HCT116 (cell line): Measurements from ENCODE around the gene FLOT1. TPM values are rescaled to one million over a fixed set of nuclear protein-coding genes. Genes with fewer than 3 reads are reported as not detected.

Experiments
- ATAC-seq: fragments of 200-7000 bp; cut with Tn5 transposase; 2 replicates; pipeline ENCODE4 v1.9.1; 2020; ENCODE audit warnings: mild to moderate bottlenecking, moderate library complexity
- BruUV-seq: library from RNA; stranded (reverse); fragments of 400-500 nt; replicated peaks from 2 replicates; lab custom pipeline; 2021; lab: Mats Ljungman, UMichigan
- CTCF ChIA-PET: fragments of 300-600 bp; sonication (Branson Sonifier 250); formaldehyde crosslinking; loops from one replicate; lab custom pipeline; 2021; ENCODE audit warnings: antibody characterized with exemption; lab: Charles Lee
- POLR2A ChIA-PET: fragments of 300-600, 350-600 bp; sonication (Branson Sonifier 250); formaldehyde crosslinking; loops from one replicate; lab custom pipeline; 2021; ENCODE audit warnings: antibody characterized with exemption; lab: Charles Lee
- RAD21 ChIA-PET, 2 experiments: fragments of 300-600 bp; sonication (Branson Sonifier 250); formaldehyde crosslinking; loops; one replicate each; lab custom pipeline; 2023; ENCODE audit warnings: low total read pairs in 2 of 2; ENCODE audit not compliant: uncharacterized antibody in 2 of 2, unreplicated experiment in 2 of 2, low non-redundant PET in 1 of 2; lab: Charles Lee
- DNase-seq: peaks from one replicate; pipeline ENCODE4 v3.0.0-alpha.2; 2010; ENCODE audit warnings: low read depth, low spot score
- H2AFZ ChIP-seq: fragments of 200-600 bp; shearing (Covaris generic), sonication (generic); 2 replicates; pipeline ENCODE4 v1.6.1; 2017; ENCODE audit warnings: low read depth, mixed run types, mixed read lengths, antibody characterized with exemption, low read length; ENCODE audit not compliant: poor library complexity, severe bottlenecking
- H3K27ac ChIP-seq: 2 replicates; pipeline ENCODE4 v1.5.1; 2012; ENCODE audit warnings: low read depth, low read length
- H3K27me3 ChIP-seq: fragments of 200-600 bp; sonication (generic); 2 replicates; pipeline ENCODE4 v1.6.1; 2016; ENCODE audit warnings: mixed run types, low read length, mixed read lengths; ENCODE audit not compliant: insufficient read depth
- H3K36me3 ChIP-seq, 2 experiments: fragments of 200-500 bp in 1 of 2; fragments of 200-600 bp in 1 of 2; sonication (Bioruptor generic) in 1 of 2; sonication (generic) in 1 of 2; 2 replicates each; pipeline versions ENCODE4 v1.5.1 to v1.6.1; 2014 to 2016; ENCODE audit warnings: low read length in 2 of 2, inconsistent platforms in 1 of 2, mixed read lengths in 1 of 2, mixed run types in 1 of 2; ENCODE audit not compliant: insufficient read depth in 2 of 2, control insufficient read depth in 1 of 2
- H3K4me1 ChIP-seq, 2 experiments: fragments of 200-600 bp in 1 of 2; sonication (generic) in 1 of 2; 2 replicates each; pipeline versions ENCODE4 v1.5.1 to v1.6.1; 2012 to 2017; ENCODE audit warnings: low read length in 2 of 2, inconsistent platforms in 1 of 2, mild to moderate bottlenecking in 1 of 2, mixed read lengths in 1 of 2, mixed run types in 1 of 2, moderate library complexity in 1 of 2; ENCODE audit not compliant: insufficient read depth in 2 of 2, control insufficient read depth in 1 of 2
- H3K4me2 ChIP-seq: fragments of 200-600 bp; sonication (generic); 2 replicates; pipeline ENCODE4 v1.6.1; 2017; ENCODE audit warnings: mixed run types, low read length, mixed read lengths
- H3K4me3 ChIP-seq, 2 experiments: fragments of 200-600 bp in 1 of 2; sonication (generic) in 1 of 2; replicated peaks in 1 of 2; 2 replicates each; pipeline ENCODE4 v1.5.1; 2011 to 2016; ENCODE audit warnings: low read length in 2 of 2, control low read depth in 1 of 2, low read depth in 1 of 2, mild to moderate bottlenecking in 1 of 2, mixed read lengths in 1 of 2, mixed run types in 1 of 2
- H3K79me2 ChIP-seq: fragments of 200-600 bp; sonication (generic); 2 replicates; pipeline ENCODE4 v1.6.1; 2017; ENCODE audit warnings: mild to moderate bottlenecking, mixed run types, low read length, moderate library complexity, mixed read lengths; ENCODE audit not compliant: insufficient read depth
- H3K9ac ChIP-seq: fragments of 200-600 bp; sonication (generic); 2 replicates; pipeline ENCODE4 v1.6.1; 2016; ENCODE audit warnings: low read length, mixed read lengths
- H3K9me2 ChIP-seq: fragments of 200-600 bp; sonication (generic), shearing (Covaris generic); 2 replicates; pipeline ENCODE4 v1.6.1; 2017; ENCODE audit warnings: mixed run types, mild to moderate bottlenecking, moderate library complexity; ENCODE audit not compliant: insufficient read depth
- H3K9me3 ChIP-seq, 2 experiments: fragments of 200-500 bp in 1 of 2; fragments of 200-600 bp in 1 of 2; sonication (Bioruptor generic) in 1 of 2; sonication (generic) in 1 of 2; 2 replicates each; pipeline ENCODE4 v1.6.1; 2014 to 2017; ENCODE audit warnings: low read length in 2 of 2, mixed read lengths in 2 of 2, inconsistent platforms in 1 of 2, low read depth in 1 of 2, mild to moderate bottlenecking in 1 of 2, mixed run types in 1 of 2, moderate library complexity in 1 of 2; ENCODE audit not compliant: control insufficient read depth in 1 of 2, insufficient read depth in 1 of 2
- H4K20me1 ChIP-seq: fragments of 200-600 bp; sonication (generic), shearing (Covaris generic); 2 replicates; pipeline ENCODE4 v1.6.1; 2017; ENCODE audit warnings: mixed run types, mild to moderate bottlenecking, moderate library complexity; ENCODE audit not compliant: insufficient read depth
- CBX3 ChIP-seq: IDR thresholded peaks from 2 replicates; pipeline ENCODE4 v1.6.1; 2012; ENCODE audit warnings: low read depth
- CTCF ChIP-seq, 3 experiments: fragments of 200-600 bp in 1 of 3; sonication (generic) in 1 of 3; IDR thresholded peaks in 2 of 3; conservative IDR thresholded peaks in 1 of 3; 2 replicates each; pipeline ENCODE4 v1.5.1; 2012 to 2017; ENCODE audit warnings: low read depth in 2 of 3, low read length in 2 of 3, antibody characterized with exemption in 1 of 3, borderline replicate concordance in 1 of 3, control low read depth in 1 of 3, mild to moderate bottlenecking in 1 of 3, mixed read lengths in 1 of 3, mixed run types in 1 of 3, moderate library complexity in 1 of 3; ENCODE audit not compliant: insufficient read depth in 1 of 3
- EGR1 ChIP-seq: IDR thresholded peaks from 2 replicates; pipeline ENCODE4 v1.6.1; 2012; ENCODE audit warnings: low read depth
- ELF1 ChIP-seq: IDR thresholded peaks from 2 replicates; pipeline ENCODE4 v1.6.1; 2012; ENCODE audit warnings: low read depth, borderline replicate concordance
- EZH2 ChIP-seq: fragments of 200-600 bp; sonication (generic); IDR thresholded peaks from 2 replicates; pipeline ENCODE4 v1.6.1; 2017; ENCODE audit warnings: antibody characterized with exemption, mixed run types
- FOSL1 ChIP-seq: IDR thresholded peaks from 2 replicates; pipeline ENCODE4 v1.6.1; 2012; ENCODE audit warnings: low read depth
- JUND ChIP-seq: IDR thresholded peaks from 2 replicates; pipeline ENCODE4 v1.6.1; 2012
- MAX ChIP-seq: IDR thresholded peaks from 2 replicates; pipeline ENCODE4 v1.6.1; 2012
- POLR2AphosphoS5 ChIP-seq: IDR thresholded peaks from 2 replicates; pipeline ENCODE4 v1.6.1; 2011; ENCODE audit warnings: mild to moderate bottlenecking, low read depth, low read length, moderate library complexity
- RAD21 ChIP-seq: IDR thresholded peaks from 2 replicates; pipeline ENCODE4 v1.6.1; 2012; ENCODE audit warnings: low read depth, mild to moderate bottlenecking
- SP1 ChIP-seq: IDR thresholded peaks from 2 replicates; pipeline ENCODE4 v1.6.1; 2012; ENCODE audit warnings: low read depth
- TCF7L2 ChIP-seq: IDR thresholded peaks from 2 replicates; pipeline ENCODE4 v1.7.0; 2011; ENCODE audit warnings: borderline replicate concordance, inconsistent platforms; ENCODE audit not compliant: insufficient read depth, insufficient read length; ENCODE audit errors: extremely low read depth
- YY1 ChIP-seq: IDR thresholded peaks from 2 replicates; pipeline ENCODE4 v1.6.1; 2011; ENCODE audit warnings: low read length, low read depth, moderate library complexity, mild to moderate bottlenecking; ENCODE audit not compliant: insufficient replicate concordance; ENCODE audit errors: extremely low read depth
- ZBTB33 ChIP-seq: IDR thresholded peaks from 2 replicates; pipeline ENCODE4 v1.6.1; 2011; ENCODE audit warnings: mild to moderate bottlenecking, low read length, moderate library complexity; ENCODE audit not compliant: insufficient replicate concordance; ENCODE audit errors: extremely low read depth
- ZFX ChIP-seq: fragments of 450-650 bp; IDR thresholded peaks from 2 replicates; pipeline ENCODE4 v1.6.1; 2017
- intact Hi-C: fragments of 100-400 bp; cut with micrococcal nuclease; formaldehyde crosslinking; loops from 2 replicates; pipeline ENCODE4 v1.10.0; 2022
- total RNA-seq: library from RNA; stranded (reverse); gene quantifications from one replicate; pipeline ENCODE4 v1.2.1, GENCODE V29; 2021; ENCODE audit not compliant: unreplicated experiment
- TF ChIP-seq, protein P1 (sequence below): IDR thresholded peaks from 2 replicates; pipeline ENCODE4 v1.6.1; 2012
- TF ChIP-seq, protein P2 (sequence below): IDR thresholded peaks from 2 replicates; pipeline ENCODE4 v1.6.1; 2012; ENCODE audit warnings: low read depth

The FLOT1 gene
- total RNA-seq, 1 experiment from 2014 or later = 117 TPM

DNA sequence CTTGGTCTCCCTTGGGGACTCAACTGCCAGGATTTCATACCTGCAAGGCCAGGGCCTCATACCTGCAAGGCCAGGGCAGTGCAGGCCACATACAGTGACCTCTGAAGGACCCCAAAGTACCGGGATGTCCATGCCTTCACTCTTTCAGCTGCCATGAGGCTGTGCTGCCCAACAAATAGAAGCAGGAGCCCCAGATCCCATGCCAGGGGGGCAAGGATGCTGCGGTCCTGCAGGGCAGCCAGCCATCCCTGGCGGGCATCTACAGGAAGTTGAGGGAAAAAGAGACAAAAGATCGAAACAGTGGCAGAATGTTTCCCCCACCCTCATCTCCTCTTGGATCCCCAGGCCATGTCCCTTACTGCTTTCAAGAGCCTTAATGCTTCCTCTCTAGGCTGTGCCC lies 52.5 kb downstream of the FLOT1 start:
- CTCF ChIA-PET = interaction anchor here (1.5 kb wide), 1 partner anchor 11 kb away, joined by 9 read pairs; no protein-coding TSS in a partner anchor
- Histone ChIP-seq H3K4me2 (peak overlapping the region; percentile 86), H3K27me3 (no peaks in the 10 kb centered on the region), H3K9me2 (no peaks in the 10 kb centered on the region), H3K4me3 (peak overlapping the region; percentile 58 to 61), H3K9me3 (no peaks in the 10 kb centered on the region), H4K20me1 (no peaks in the 10 kb centered on the region), H3K27ac (peak overlapping the region; percentile 77), H3K4me1 (peaks cover 42 to 64% of the 10 kb centered on the region in 2 experiments), H3K36me3 (no peaks in the 10 kb centered on the region), H3K9ac (peak overlapping the region; percentile 67), H2AFZ (no peak overlapping the region), H3K79me2 (peaks cover 15% of the 10 kb centered on the region)
- no peak for TF ChIP-seq TCF7L2
- TF ChIP-seq EGR1 = no peak
- no peak for TF ChIP-seq JUND
- TF ChIP-seq, protein P1, sequence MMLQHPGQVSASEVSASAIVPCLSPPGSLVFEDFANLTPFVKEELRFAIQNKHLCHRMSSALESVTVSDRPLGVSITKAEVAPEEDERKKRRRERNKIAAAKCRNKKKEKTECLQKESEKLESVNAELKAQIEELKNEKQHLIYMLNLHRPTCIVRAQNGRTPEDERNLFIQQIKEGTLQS = no peak
- no peak for TF ChIP-seq SP1
- TF ChIP-seq CBX3 = no peak
- TF ChIP-seq ZFX = no peak
- no peak for TF ChIP-seq FOSL1
- TF ChIP-seq ELF1 = no peak
- TF ChIP-seq EZH2 = no peak
- no peak for TF ChIP-seq RAD21
- TF ChIP-seq YY1 = no peak
- TF ChIP-seq ZBTB33 = no peak
- TF ChIP-seq CTCF (IDR thresholded peaks at IDR 0.05 in 2 of 3, conservative IDR thresholded peaks at IDR 0.05 in 1 of 3; ENCODE audit: borderline replicate concordance in 1 of 3, insufficient read depth in 1 of 3, low read depth in 2 of 3, low read length in 2 of 3) = no peak
- no peak for TF ChIP-seq MAX
- no peak for TF ChIP-seq POLR2AphosphoS5
- TF ChIP-seq, protein P2, sequence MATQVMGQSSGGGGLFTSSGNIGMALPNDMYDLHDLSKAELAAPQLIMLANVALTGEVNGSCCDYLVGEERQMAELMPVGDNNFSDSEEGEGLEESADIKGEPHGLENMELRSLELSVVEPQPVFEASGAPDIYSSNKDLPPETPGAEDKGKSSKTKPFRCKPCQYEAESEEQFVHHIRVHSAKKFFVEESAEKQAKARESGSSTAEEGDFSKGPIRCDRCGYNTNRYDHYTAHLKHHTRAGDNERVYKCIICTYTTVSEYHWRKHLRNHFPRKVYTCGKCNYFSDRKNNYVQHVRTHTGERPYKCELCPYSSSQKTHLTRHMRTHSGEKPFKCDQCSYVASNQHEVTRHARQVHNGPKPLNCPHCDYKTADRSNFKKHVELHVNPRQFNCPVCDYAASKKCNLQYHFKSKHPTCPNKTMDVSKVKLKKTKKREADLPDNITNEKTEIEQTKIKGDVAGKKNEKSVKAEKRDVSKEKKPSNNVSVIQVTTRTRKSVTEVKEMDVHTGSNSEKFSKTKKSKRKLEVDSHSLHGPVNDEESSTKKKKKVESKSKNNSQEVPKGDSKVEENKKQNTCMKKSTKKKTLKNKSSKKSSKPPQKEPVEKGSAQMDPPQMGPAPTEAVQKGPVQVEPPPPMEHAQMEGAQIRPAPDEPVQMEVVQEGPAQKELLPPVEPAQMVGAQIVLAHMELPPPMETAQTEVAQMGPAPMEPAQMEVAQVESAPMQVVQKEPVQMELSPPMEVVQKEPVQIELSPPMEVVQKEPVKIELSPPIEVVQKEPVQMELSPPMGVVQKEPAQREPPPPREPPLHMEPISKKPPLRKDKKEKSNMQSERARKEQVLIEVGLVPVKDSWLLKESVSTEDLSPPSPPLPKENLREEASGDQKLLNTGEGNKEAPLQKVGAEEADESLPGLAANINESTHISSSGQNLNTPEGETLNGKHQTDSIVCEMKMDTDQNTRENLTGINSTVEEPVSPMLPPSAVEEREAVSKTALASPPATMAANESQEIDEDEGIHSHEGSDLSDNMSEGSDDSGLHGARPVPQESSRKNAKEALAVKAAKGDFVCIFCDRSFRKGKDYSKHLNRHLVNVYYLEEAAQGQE = no peak
- RAD21 ChIA-PET = no interaction called here
- POLR2A ChIA-PET = interaction anchor here (1.3 to 3.5 kb wide), 4 partner anchors 18 to 31 kb away, joined by 3 to 25 read pairs (median 4); partner anchors contain the start of genes DHX16, MDC1 and TUBB
- ATAC-seq = no peak
- intact Hi-C loops = loop anchor here (1.0 kb wide), 1 partner anchor 27 kb away; the partner anchor contains the start of gene MDC1
- no peak for DNase-seq
- no TSS peak for BruUV-seq
